Smooth muscle cell (in vitro differentiated cells): Measurements from ENCODE around the gene MED26. TPM values are rescaled to one million over a fixed set of nuclear protein-coding genes. Genes with fewer than 3 reads are reported as not detected.
"Not testable (repeated sequence)": the region's sequence is repeated elsewhere in the genome, so short reads cannot be mapped to it uniquely, and the experiment has no call there.

Experiments used
- DNase-seq: peaks from one replicate; lab custom pipeline; 2025; ENCODE audit not compliant: unreplicated experiment; lab: John Stamatoyannopoulos, UW
- H2AFZ ChIP-seq: fragments of 200-600 bp; sonication (generic); 2 replicates; pipeline ENCODE4 v1.6.0; 2016; ENCODE audit warnings: antibody characterized with exemption, low read depth, mild to moderate bottlenecking
- H3F3A ChIP-seq: fragments of 200-600 bp; sonication (generic); 2 replicates; pipeline ENCODE4 v1.6.0; 2017; ENCODE audit warnings: antibody characterized with exemption, low read depth
- H3K27ac ChIP-seq: fragments of 200-600 bp; sonication (generic); 2 replicates; pipeline ENCODE4 v1.5.1; 2016; ENCODE audit warnings: low read depth, mild to moderate bottlenecking
- H3K27me3 ChIP-seq: fragments of 200-600 bp; sonication (generic); 2 replicates; pipeline ENCODE4 v1.6.1; 2016; ENCODE audit warnings: low read depth, mild to moderate bottlenecking
- H3K36me3 ChIP-seq: fragments of 200-600 bp; sonication (generic); 2 replicates; pipeline ENCODE4 v1.5.1; 2016; ENCODE audit warnings: low read depth
- H3K4me1 ChIP-seq: fragments of 200-600 bp; sonication (generic); 2 replicates; pipeline ENCODE4 v1.5.1; 2016; ENCODE audit warnings: low read depth
- H3K4me2 ChIP-seq: fragments of 200-600 bp; sonication (generic); 2 replicates; pipeline ENCODE4 v1.6.0; 2016; ENCODE audit warnings: mild to moderate bottlenecking
- H3K4me3 ChIP-seq: fragments of 200-600 bp; sonication (generic); 2 replicates; pipeline ENCODE4 v1.5.1; 2016; ENCODE audit warnings: mild to moderate bottlenecking
- H3K79me2 ChIP-seq: fragments of 200-600 bp; sonication (generic); 2 replicates; pipeline ENCODE4 v1.6.0; 2016; ENCODE audit warnings: low read depth, mild to moderate bottlenecking
- H3K9ac ChIP-seq: fragments of 200-600 bp; sonication (generic); 2 replicates; pipeline ENCODE4 v1.6.0; 2016; ENCODE audit warnings: low read depth
- H3K9me3 ChIP-seq: fragments of 200-600 bp; sonication (generic); replicated peaks from 2 replicates; pipeline ENCODE4 v1.5.1; 2016; ENCODE audit warnings: low read depth
- H4K20me1 ChIP-seq: fragments of 200-600 bp; sonication (generic); 2 replicates; pipeline ENCODE4 v1.6.0; 2016; ENCODE audit warnings: low read depth
- CTCF ChIP-seq: fragments of 200-600 bp; sonication (generic); IDR thresholded peaks from 2 replicates; pipeline ENCODE4 v1.5.1; 2017; ENCODE audit warnings: borderline replicate concordance, mild to moderate bottlenecking, antibody characterized with exemption; ENCODE audit not compliant: insufficient read depth, poor library complexity, severe bottlenecking
- WGBS: methylation state at CpG from one replicate; pipeline ENCODE4 v1.1.7; 2016; ENCODE audit warnings: low lambda C conversion rate; 5-methylcytosine and 5-hydroxymethylcytosine counted together
- polyA plus RNA-seq: library from polyadenylated mRNA; unstranded; fragments of >200 nt; fragmentation: Nextera tagmentation; extraction: Ambion mirVana; gene quantifications from 2 replicates; pipeline ENCODE4 v1.2.1, GENCODE V29; 2016
- total RNA-seq: library from RNA; depleted of rRNA; stranded (reverse); fragments of >200 nt; gene quantifications from 2 replicates; pipeline ENCODE4 v1.2.3, GENCODE V29; 2014

MED26 gene
- total and polyA plus RNA-seq, 2 experiments from 2014 or later, result 6.3 to 9.6 TPM

- no peak for DNase-seq
- TF ChIP-seq CTCF, result no peak
- Histone ChIP-seq H4K20me1 (no peaks in the 10 kb centered on the region), H3K79me2 (no peaks in the 10 kb centered on the region), H3K4me1 (no peaks in the 10 kb centered on the region), H3K9me3 (no peaks in the 10 kb centered on the region), H3K9ac (no peak overlapping the region), H3K4me2 (no peak overlapping the region), H3K4me3 (no peak overlapping the region), H3K27me3 (no peaks in the 10 kb centered on the region), H2AFZ (no peak overlapping the region), H3F3A (no peaks in the 10 kb centered on the region), H3K27ac (no peak overlapping the region), H3K36me3 (no peaks in the 10 kb centered on the region)
- 88% methylated on average over 3 of the region's 3 CpGs for WGBS
Measured at GRCh38 chr19:16673231-16673630, 45.2 kb upstream of the MED26 start.

- Histone ChIP-seq H3K4me2 (no peak overlapping the region), H3K4me1 (no peaks in the 10 kb centered on the region), H3K36me3 (no peaks in the 10 kb centered on the region), H3K27me3 (no peaks in the 10 kb centered on the region), H4K20me1 (no peaks in the 10 kb centered on the region), H3K79me2 (no peaks in the 10 kb centered on the region), H3K27ac (no peak overlapping the region), H2AFZ (no peak overlapping the region), H3K9me3 (no peaks in the 10 kb centered on the region), H3F3A (no peaks in the 10 kb centered on the region), H3K4me3 (no peak overlapping the region), H3K9ac (no peak overlapping the region)
- no peak for DNase-seq
- TF ChIP-seq CTCF, result no peak
- 91% methylated on average over 12 of the region's 12 CpGs for WGBS
Measured at GRCh38 chr19:16671652-16672274, 43.8 kb upstream of the MED26 start.

DNA sequence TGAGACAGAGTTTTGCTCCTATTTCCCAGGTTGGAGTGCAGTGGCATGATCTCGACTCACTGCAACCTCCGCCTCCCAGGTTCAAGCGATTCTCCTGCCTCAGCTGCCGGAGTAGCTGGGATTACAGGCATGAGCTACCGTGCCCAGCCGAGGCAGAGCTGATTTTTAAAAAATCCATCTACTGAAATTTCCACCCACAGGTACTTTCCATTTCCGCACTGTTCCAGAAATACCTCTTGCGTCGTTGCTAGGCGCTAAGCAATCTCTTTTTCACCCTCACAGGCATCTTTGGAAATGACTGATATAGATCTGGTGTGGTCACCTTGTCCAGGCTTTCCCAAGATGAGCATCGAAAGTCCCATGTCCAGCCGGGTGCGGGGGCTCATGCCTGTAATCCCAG lies 42.3 kb upstream of the MED26 start:
- H4K20me1 ChIP-seq, result no peaks in the 10 kb centered on the region
- no peaks in the 10 kb centered on the region for H3K4me1 ChIP-seq
- no peaks in the 10 kb centered on the region for H3K36me3 ChIP-seq
- H3K27ac ChIP-seq, result no peak overlapping the region
- no peak for DNase-seq
- no peaks in the 10 kb centered on the region for H3F3A ChIP-seq
- H3K4me2 ChIP-seq, result no peak overlapping the region
- 96% methylated on average over 13 of the region's 13 CpGs for WGBS
- no peak for TF ChIP-seq CTCF
- H3K9me3 ChIP-seq, result no peaks in the 10 kb centered on the region
- no peak overlapping the region for H3K4me3 ChIP-seq
- no peak overlapping the region for H2AFZ ChIP-seq
- no peaks in the 10 kb centered on the region for H3K79me2 ChIP-seq
- H3K9ac ChIP-seq, result no peak overlapping the region
- no peaks in the 10 kb centered on the region for H3K27me3 ChIP-seq

DNA sequence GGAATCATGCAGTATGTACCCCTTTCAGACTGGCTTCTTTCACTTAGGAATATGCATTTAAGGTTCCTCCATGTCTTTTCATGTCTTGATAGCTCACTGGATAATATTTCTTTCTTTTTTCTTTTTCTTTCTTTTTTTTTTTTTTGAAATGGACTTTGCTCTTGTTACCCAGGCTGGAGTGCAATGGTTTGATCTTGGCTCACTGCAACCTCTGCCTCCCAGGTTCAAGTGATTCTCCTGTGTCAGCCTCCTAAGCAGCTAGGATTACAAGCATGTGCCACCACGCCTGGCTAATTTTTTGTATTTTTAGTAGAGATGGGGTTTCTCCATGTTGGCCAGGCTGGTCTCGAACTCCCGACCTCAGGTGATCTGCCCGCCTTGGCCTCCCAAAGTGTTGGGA lies 40.7 kb upstream of the MED26 start:
- H3F3A ChIP-seq, H2AFZ ChIP-seq, H3K4me1 ChIP-seq, H3K4me3 ChIP-seq, DNase-seq, H4K20me1 ChIP-seq, H3K9me3 ChIP-seq, H3K27me3 ChIP-seq, H3K27ac ChIP-seq, H3K4me2 ChIP-seq, H3K9ac ChIP-seq, H3K36me3 ChIP-seq, H3K79me2 ChIP-seq: not testable (repeated sequence)
- WGBS, result 92% methylated on average over 4 of the region's 4 CpGs
